B cell (primary cell): ENCODE data around the gene TBX10. TPM values are rescaled to one million over a fixed set of nuclear protein-coding genes. Genes with fewer than 3 reads are reported as not detected.

Experiments
- ATAC-seq: fragments of 200-7000 bp; cut with Tn5 transposase; one replicate; pipeline ENCODE4 v1.10.0; 2021; ENCODE audit warnings: low read depth, mild to moderate bottlenecking, moderate number of reproducible peaks, moderate library complexity
- CTCF ChIA-PET: fragments of 350-600 bp; sonication (Branson Sonifier 250); formaldehyde crosslinking; loops from one replicate; lab custom pipeline; 2021; ENCODE audit warnings: antibody characterized with exemption, inconsistent platforms; lab: Charles Lee
- POLR2A ChIA-PET: fragments of 350-600 bp; sonication (Branson Sonifier 250); formaldehyde crosslinking; loops from one replicate; lab custom pipeline; 2021; ENCODE audit warnings: antibody characterized with exemption; lab: Charles Lee
- DNase-seq: peaks from one replicate; pipeline ENCODE4 v3.0.0; 2013
- H2AFZ ChIP-seq: 2 replicates; pipeline ENCODE4 v1.6.1; 2012; ENCODE audit warnings: mild to moderate bottlenecking, low read depth, low read length; ENCODE audit not compliant: insufficient read depth, poor library complexity, severe bottlenecking
- H3K27ac ChIP-seq, 2 donors: 1 replicate in 1 of 2; 2 replicates in 1 of 2; pipeline ENCODE4 v1.5.1; 2012 to 2013; ENCODE audit warnings: low read length in 2 of 2, mild to moderate bottlenecking in 2 of 2, moderate library complexity in 1 of 2
- H3K27me3 ChIP-seq, 4 experiments: fragments of 200-600 bp in 1 of 4; sonication (generic) in 1 of 4; replicated peaks in 1 of 4; 1 replicate in 2 of 4; 2 replicates in 2 of 4; pipeline versions ENCODE4 v1.6.1 to v1.7.0; 2013 to 2016; ENCODE audit warnings: low read length in 3 of 4, mild to moderate bottlenecking in 2 of 4, mixed read lengths in 1 of 4, moderate library complexity in 1 of 4; ENCODE audit not compliant: insufficient read depth in 4 of 4, control insufficient read depth in 3 of 4; ENCODE audit errors: control extremely low read depth in 1 of 4
- H3K36me3 ChIP-seq, 2 experiments: replicated peaks in 1 of 2; 1 replicate in 1 of 2; 2 replicates in 1 of 2; pipeline versions ENCODE4 v1.6.1 to v1.7.1; 2013; ENCODE audit warnings: low read length in 1 of 2; ENCODE audit not compliant: insufficient read depth in 2 of 2, control insufficient read depth in 1 of 2; ENCODE audit errors: control extremely low read depth in 1 of 2, extremely low read depth in 1 of 2
- H3K4me1 ChIP-seq, 2 donors: fragments of 200-600 bp in 1 of 2; sonication (generic) in 1 of 2; 1 replicate in 1 of 2; 2 replicates in 1 of 2; pipeline versions ENCODE4 v1.5.1 to v1.6.1; 2013 to 2017; ENCODE audit warnings: low read length in 2 of 2; ENCODE audit not compliant: control insufficient read depth in 2 of 2, insufficient read depth in 2 of 2
- H3K4me2 ChIP-seq: replicated peaks from 2 replicates; pipeline ENCODE3; 2012; ENCODE audit warnings: mild to moderate bottlenecking, low read depth, low read length; ENCODE audit not compliant: poor library complexity, severe bottlenecking
- H3K4me3 ChIP-seq, 5 experiments: fragments of 200-600 bp in 1 of 5; sonication (generic) in 1 of 5; 1 replicate in 3 of 5; 2 replicates in 2 of 5; pipeline versions ENCODE4 v1.5.1 to v1.7.0; 2011 to 2016; ENCODE audit warnings: low read length in 4 of 5, mild to moderate bottlenecking in 4 of 5, low read depth in 2 of 5, control low read depth in 1 of 5, moderate library complexity in 1 of 5; ENCODE audit not compliant: insufficient read depth in 1 of 5; ENCODE audit errors: control extremely low read depth in 1 of 5, extremely low read depth in 1 of 5
- H3K79me2 ChIP-seq: fragments of 200-600 bp; sonication (generic); one replicate; pipeline ENCODE4 v1.6.0; 2016; ENCODE audit warnings: low read length; ENCODE audit not compliant: control insufficient read depth, insufficient read depth
- H3K9ac ChIP-seq: fragments of 200-600 bp; sonication (generic); 2 replicates; pipeline ENCODE4 v1.6.1; 2017; ENCODE audit warnings: mild to moderate bottlenecking, low read length, moderate library complexity
- H3K9me3 ChIP-seq, 3 donors: one replicate each; pipeline versions ENCODE4 v1.6.1 to v1.7.1; 2013; ENCODE audit warnings: low read length in 2 of 3; ENCODE audit not compliant: control insufficient read depth in 2 of 3, insufficient read depth in 1 of 3; ENCODE audit errors: control extremely low read depth in 1 of 3
- H4K20me1 ChIP-seq: 2 replicates; pipeline ENCODE4 v1.6.0; 2012; ENCODE audit warnings: mild to moderate bottlenecking, low read length; ENCODE audit not compliant: insufficient read depth, control insufficient read depth, poor library complexity, severe bottlenecking
- H3K27ac Mint-ChIP-seq: one replicate; pipeline ENCODE4 v1.8.0; 2021; ENCODE audit warnings: mixed read lengths
- H3K27me3 Mint-ChIP-seq: one replicate; pipeline ENCODE4 v1.8.0; 2021; ENCODE audit warnings: mixed read lengths
- H3K4me1 Mint-ChIP-seq: one replicate; pipeline ENCODE4 v1.8.0; 2021; ENCODE audit warnings: mixed read lengths
- H3K4me3 Mint-ChIP-seq: one replicate; pipeline ENCODE4 v1.8.0; 2021; ENCODE audit warnings: mixed read lengths
- H3K9me3 Mint-ChIP-seq: one replicate; pipeline ENCODE4 v1.8.0; 2022; ENCODE audit warnings: mixed read lengths; ENCODE audit not compliant: insufficient read depth
- EZH2 ChIP-seq: IDR thresholded peaks from 2 replicates; pipeline ENCODE4 v1.6.1; 2012; ENCODE audit warnings: borderline replicate concordance, low read depth, mild to moderate bottlenecking, moderate library complexity, low read length; ENCODE audit not compliant: insufficient read depth, poor library complexity, severe bottlenecking
- WGBS: methylation state at CpG from one replicate; pipeline ENCODE4 v1.1.5; 2013; ENCODE audit warnings: missing lambda C conversion rate; ENCODE audit not compliant: insufficient coverage; 5-methylcytosine and 5-hydroxymethylcytosine counted together
- intact Hi-C: fragments of 100-400 bp; cut with micrococcal nuclease; formaldehyde crosslinking; loops from one replicate; pipeline ENCODE4 v1.10.0; 2022
- polyA plus RNA-seq: library from polyadenylated mRNA; depleted of rRNA; stranded (reverse); fragments of >200 nt; gene quantifications from 2 replicates; pipeline ENCODE4 v1.2.3, GENCODE V29; 2012
- total RNA-seq, 2 donors: library from RNA; stranded (reverse); fragments of 120-200 nt in 1 of 2; gene quantifications; 1 replicate in 1 of 2; 2 replicates in 1 of 2; pipeline versions ENCODE4 v1.2.3 to v1.2.4, GENCODE V29; 2013 to 2022
- TF ChIP-seq, protein P1 (sequence below): fragments of 200-600 bp; IDR thresholded peaks from one replicate; pipeline ENCODE4 v1.8.0; 2022; ENCODE audit warnings: antibody characterized with exemption, mild to moderate bottlenecking

Gene TBX10
- total and polyA plus RNA-seq, 2 donors (not counting 1 experiment from before 2014, with no cell fraction given) = not detected

DNA sequence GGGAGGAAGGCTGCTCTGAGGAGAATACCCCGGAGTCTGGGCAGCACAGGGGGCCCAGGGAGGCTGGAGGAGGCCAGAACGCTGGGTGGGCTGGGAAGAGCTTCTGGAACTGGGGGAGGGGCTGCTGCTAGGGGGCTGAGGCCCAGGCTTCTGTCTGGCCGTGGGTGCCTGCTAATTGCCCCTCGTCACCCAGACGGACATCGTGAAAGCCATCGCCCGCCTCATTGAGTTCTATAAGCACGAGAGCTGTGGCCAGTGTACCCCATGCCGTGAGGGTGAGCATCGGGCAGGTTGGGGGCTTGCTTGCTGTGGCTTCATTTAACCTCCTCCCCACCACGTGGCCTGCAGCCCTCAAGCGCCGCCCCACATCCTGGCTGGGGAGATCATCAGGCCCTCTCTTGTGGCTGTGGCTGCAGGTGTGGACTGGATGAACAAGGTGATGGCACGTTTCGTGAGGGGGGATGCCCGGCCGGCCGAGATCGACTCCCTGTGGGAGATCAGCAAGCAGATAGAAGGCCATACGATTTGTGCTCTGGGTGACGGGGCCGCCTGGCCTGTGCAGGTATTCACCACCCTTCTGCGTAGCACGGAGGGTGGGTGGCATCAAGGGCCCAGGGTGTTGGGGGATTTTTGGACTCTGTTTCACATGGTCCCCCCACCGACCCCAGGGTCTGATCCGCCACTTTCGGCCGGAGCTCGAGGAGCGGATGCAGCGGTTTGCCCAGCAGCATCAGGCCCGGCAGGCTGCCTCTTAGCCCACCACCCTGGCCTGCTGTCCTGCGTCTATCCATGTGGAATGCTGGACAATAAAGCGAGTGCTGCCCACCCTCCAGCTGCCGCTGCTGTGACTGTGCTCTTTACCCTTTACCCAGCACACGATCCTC lies 27.6 kb downstream of the TBX10 start:
- H3K36me3 ChIP-seq = peaks cover 0 to 45% of the 10 kb centered on the region in 2 experiments
- DNase-seq = peak; percentile 20
- no peaks in the 10 kb centered on the region for H3K27me3 Mint-ChIP-seq
- intact Hi-C loops = loop anchor here (5.0 kb wide), 1 partner anchor 35 kb away; no protein-coding TSS in a partner anchor
- 98% methylated on average over 32 of the region's 37 CpGs for WGBS
- peaks cover 24% of the 10 kb centered on the region for H3K79me2 ChIP-seq
- H3K9me3 ChIP-seq = no peaks in the 10 kb centered on the region
- H3K4me3 ChIP-seq = no peak overlapping the region
- CTCF ChIA-PET = interaction anchor here (8.0 kb wide), 1 partner anchor 17 kb away, joined by 85 read pairs; the partner anchor contains the start of gene NUDT8
- no peak overlapping the region for H2AFZ ChIP-seq
- H3K4me3 Mint-ChIP-seq = no peak overlapping the region
- H3K4me1 Mint-ChIP-seq = peaks cover 47% of the 10 kb centered on the region
- ATAC-seq = no peak
- POLR2A ChIA-PET = interaction anchor here (2.1 kb wide), 1 partner anchor 28 kb away, joined by 6 read pairs; the partner anchor contains the start of gene GSTP1
- peak overlapping the region; percentile 20 for H3K27ac Mint-ChIP-seq
- H3K9ac ChIP-seq = no peak overlapping the region
- H3K4me2 ChIP-seq = no peak overlapping the region
- no peaks in the 10 kb centered on the region for H3K9me3 Mint-ChIP-seq
- H3K4me1 ChIP-seq = peaks cover 41 to 48% of the 10 kb centered on the region in 2 donors
- H3K27me3 ChIP-seq = no peaks in the 10 kb centered on the region
- TF ChIP-seq, protein P1, sequence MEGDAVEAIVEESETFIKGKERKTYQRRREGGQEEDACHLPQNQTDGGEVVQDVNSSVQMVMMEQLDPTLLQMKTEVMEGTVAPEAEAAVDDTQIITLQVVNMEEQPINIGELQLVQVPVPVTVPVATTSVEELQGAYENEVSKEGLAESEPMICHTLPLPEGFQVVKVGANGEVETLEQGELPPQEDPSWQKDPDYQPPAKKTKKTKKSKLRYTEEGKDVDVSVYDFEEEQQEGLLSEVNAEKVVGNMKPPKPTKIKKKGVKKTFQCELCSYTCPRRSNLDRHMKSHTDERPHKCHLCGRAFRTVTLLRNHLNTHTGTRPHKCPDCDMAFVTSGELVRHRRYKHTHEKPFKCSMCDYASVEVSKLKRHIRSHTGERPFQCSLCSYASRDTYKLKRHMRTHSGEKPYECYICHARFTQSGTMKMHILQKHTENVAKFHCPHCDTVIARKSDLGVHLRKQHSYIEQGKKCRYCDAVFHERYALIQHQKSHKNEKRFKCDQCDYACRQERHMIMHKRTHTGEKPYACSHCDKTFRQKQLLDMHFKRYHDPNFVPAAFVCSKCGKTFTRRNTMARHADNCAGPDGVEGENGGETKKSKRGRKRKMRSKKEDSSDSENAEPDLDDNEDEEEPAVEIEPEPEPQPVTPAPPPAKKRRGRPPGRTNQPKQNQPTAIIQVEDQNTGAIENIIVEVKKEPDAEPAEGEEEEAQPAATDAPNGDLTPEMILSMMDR = no peak
- no peak for TF ChIP-seq EZH2
- H4K20me1 ChIP-seq = no peaks in the 10 kb centered on the region
- H3K27ac ChIP-seq = no peak overlapping the region

DNA sequence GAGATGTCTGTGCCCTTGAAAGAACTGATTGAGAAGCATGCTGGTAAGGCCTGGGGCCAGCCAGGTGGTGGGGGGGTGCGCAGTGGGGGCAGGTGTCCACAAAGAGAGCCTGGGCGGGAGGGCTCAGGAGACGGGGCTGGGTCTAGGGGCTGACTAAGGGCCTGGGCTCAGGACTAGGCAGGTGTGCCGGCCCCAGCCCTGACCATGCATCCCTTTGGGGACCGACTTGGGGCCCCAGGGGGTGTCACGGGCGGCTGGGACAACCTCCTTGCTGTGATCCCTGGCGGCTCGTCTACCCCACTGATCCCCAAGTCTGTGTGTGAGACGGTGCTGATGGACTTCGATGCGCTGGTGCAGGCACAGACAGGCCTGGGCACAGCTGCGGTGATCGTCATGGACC lies 28.4 kb downstream of the TBX10 start:
- POLR2A ChIA-PET = interaction anchor here (2.1 kb wide), 1 partner anchor 28 kb away, joined by 6 read pairs; the partner anchor contains the start of gene GSTP1
- H3K4me1 Mint-ChIP-seq = peaks cover 49% of the 10 kb centered on the region
- H3K9me3 ChIP-seq = no peaks in the 10 kb centered on the region
- H2AFZ ChIP-seq = no peak overlapping the region
- no peak overlapping the region for H3K4me3 ChIP-seq
- H3K9me3 Mint-ChIP-seq = no peaks in the 10 kb centered on the region
- intact Hi-C loops = loop anchor here (5.0 kb wide), 1 partner anchor 36 kb away; no protein-coding TSS in a partner anchor
- CTCF ChIA-PET = no interaction called here
- H3K4me2 ChIP-seq = no peak overlapping the region
- peaks cover 26% of the 10 kb centered on the region for H3K79me2 ChIP-seq
- H3K27me3 ChIP-seq = no peaks in the 10 kb centered on the region
- H3K4me3 Mint-ChIP-seq = no peak overlapping the region
- H3K27ac Mint-ChIP-seq = no peak overlapping the region
- TF ChIP-seq, protein P1 = no peak
- TF ChIP-seq EZH2 = no peak
- H3K27ac ChIP-seq = no peak overlapping the region
- H3K27me3 Mint-ChIP-seq = no peaks in the 10 kb centered on the region
- peaks cover 41 to 47% of the 10 kb centered on the region in 2 donors for H3K4me1 ChIP-seq
- H3K9ac ChIP-seq = no peak overlapping the region
- H3K36me3 ChIP-seq = peaks cover 0 to 45% of the 10 kb centered on the region in 2 experiments
- 95% methylated on average over 14 of the region's 14 CpGs for WGBS
- ATAC-seq = no peak
- no peak for DNase-seq
- H4K20me1 ChIP-seq = no peaks in the 10 kb centered on the region
